Body of pancreas (tissue), 4 donors: ENCODE data around the gene TBX18. TPM values are rescaled to one million over a fixed set of nuclear protein-coding genes. Genes with fewer than 3 reads are reported as not detected.

ENCODE experiments used
- ATAC-seq: fragments of 150-250 bp; one replicate; pipeline ENCODE4 v1.9.1; 2016
- DNase-seq, 4 donors: peaks; one replicate each; pipeline ENCODE4 v3.0.0-alpha.2; 2019
- H3K27ac ChIP-seq, 4 donors: fragments of 200-600 bp; sonication (generic); 1 replicate in 3 of 4; 2 replicates in 1 of 4; pipeline versions ENCODE4 v1.5.1 to v1.6.1; 2016 to 2019; ENCODE audit warnings: mild to moderate bottlenecking in 1 of 4, mixed read lengths in 1 of 4, moderate library complexity in 1 of 4
- H3K27me3 ChIP-seq, 2 donors: fragments of 200-600 bp; sonication (generic); one replicate each; pipeline ENCODE4 v1.6.0; 2016; ENCODE audit warnings: mild to moderate bottlenecking in 1 of 2
- H3K36me3 ChIP-seq, 2 donors: fragments of 200-600 bp; sonication (generic); replicated peaks in 1 of 2; 2 replicates each; pipeline ENCODE4 v1.5.1; 2016; ENCODE audit warnings: low read depth in 2 of 2; ENCODE audit not compliant: insufficient read depth in 1 of 2
- H3K4me1 ChIP-seq: fragments of 200-600 bp; sonication (generic); one replicate; pipeline ENCODE4 v1.6.0; 2016
- H3K4me3 ChIP-seq, 2 donors: fragments of 200-600 bp; sonication (generic); 1 replicate in 1 of 2; 2 replicates in 1 of 2; pipeline ENCODE4 v1.5.1; 2016 to 2019
- H3K9me3 ChIP-seq, 3 donors: fragments of 200-600 bp; sonication (generic); 1 replicate in 2 of 3; 2 replicates in 1 of 3; pipeline ENCODE4 v1.5.1; 2016
- CTCF ChIP-seq, 7 experiments: fragments of 450-650 bp in 4 of 7; fragments of 200-600 bp in 3 of 7; sonication (generic) in 3 of 7; IDR thresholded peaks; one replicate each; pipeline ENCODE4 v1.5.1; 2016 to 2019; ENCODE audit warnings: antibody characterized with exemption in 7 of 7
- POLR2A ChIP-seq, 3 donors: fragments of 450-650 bp; IDR thresholded peaks; one replicate each; pipeline ENCODE4 v1.6.1; 2016; ENCODE audit warnings: antibody characterized with exemption in 3 of 3, mild to moderate bottlenecking in 2 of 3
- WGBS, 2 donors: methylation state at CpG; one replicate each; pipeline ENCODE4 v1.1.5; 2017; 5-methylcytosine and 5-hydroxymethylcytosine counted together
- intact Hi-C: fragments of 100-400 bp; cut with DNase I; formaldehyde crosslinking; loops from one replicate; pipeline ENCODE4 v1.15.1; 2023
- total RNA-seq, 2 donors: library from RNA; depleted of rRNA; stranded (reverse); fragments of >200 nt; gene quantifications; one replicate each; pipeline ENCODE4 v1.1.0, GENCODE V29; 2016

Gene TBX18
- total RNA-seq, 2 donors from 2014 or later: 0.52 to 2.0 TPM

GRCh38 chr6:84667252-84668213, 96.9 kb downstream of the TBX18 start:
- 62 to 72% methylated on average over 5 of the region's 5 CpGs for WGBS, 2 donors
- no peak overlapping the region for H3K27ac ChIP-seq

DNA sequence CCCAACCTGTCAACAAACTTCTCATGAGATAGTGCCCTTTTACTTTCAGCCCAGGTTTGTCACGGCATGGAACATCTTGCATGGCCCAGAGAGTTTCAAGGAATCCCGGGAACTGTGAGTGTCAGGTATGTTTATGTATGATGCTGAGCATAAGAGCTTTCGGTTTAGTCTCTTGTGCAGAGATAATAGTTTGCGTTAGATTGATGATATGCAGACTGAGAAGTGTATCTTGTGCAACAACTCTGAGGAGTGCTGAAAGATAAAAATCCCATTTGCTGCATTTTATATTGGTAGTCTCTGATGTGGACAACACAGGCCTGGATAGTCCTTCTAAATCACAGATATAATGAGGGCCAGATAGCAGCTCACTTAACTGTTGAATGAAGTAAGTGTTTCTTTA, 99.0 kb downstream of the TBX18 start:
- H3K4me3 ChIP-seq: no peak overlapping the region
- no peak overlapping the region for H3K27ac ChIP-seq
- DNase-seq (no peak), ATAC-seq (no peak)
- no peaks in the 10 kb centered on the region for H3K36me3 ChIP-seq
- TF ChIP-seq POLR2A (IDR thresholded peaks at IDR 0.05) (no peak), CTCF (IDR thresholded peaks at IDR 0.05) (no peak)
- 61 to 67% methylated on average over 4 of the region's 4 CpGs for WGBS, 2 donors
- intact Hi-C loops: no loop called here
- H3K27me3 ChIP-seq: no peaks in the 10 kb centered on the region
- H3K9me3 ChIP-seq: no peaks in the 10 kb centered on the region
- H3K4me1 ChIP-seq: no peaks in the 10 kb centered on the region

More at GRCh38 chr6:84667252-84668213, 96.9 kb downstream of the TBX18 start:
- DNase-seq (no peak), ATAC-seq (no peak)
- no peaks in the 10 kb centered on the region for H3K9me3 ChIP-seq
- intact Hi-C loops: no loop called here
- no peaks in the 10 kb centered on the region for H3K27me3 ChIP-seq
- no peak for TF ChIP-seq POLR2A (IDR thresholded peaks at IDR 0.05)
- TF ChIP-seq CTCF (IDR thresholded peaks at IDR 0.05): no peak
- no peaks in the 10 kb centered on the region for H3K4me1 ChIP-seq
- H3K4me3 ChIP-seq: no peak overlapping the region
- H3K36me3 ChIP-seq: no peaks in the 10 kb centered on the region

- TF ChIP-seq CTCF (IDR thresholded peaks at IDR 0.05) (no peak), POLR2A (IDR thresholded peaks at IDR 0.05) (no peak)
- Histone ChIP-seq H3K27me3 (no peaks in the 10 kb centered on the region), H3K27ac (no peak overlapping the region), H3K36me3 (no peaks in the 10 kb centered on the region), H3K4me3 (no peak overlapping the region), H3K4me1 (no peaks in the 10 kb centered on the region), H3K9me3 (no peaks in the 10 kb centered on the region)
- intact Hi-C loops: no loop called here
- 23 to 37% methylated on average over 2 of the region's 2 CpGs for WGBS, 2 donors
- no peak for ATAC-seq
- no peak for DNase-seq
Observed at GRCh38 chr6:84663866-84664265, 100.5 kb downstream of the TBX18 start.

DNA sequence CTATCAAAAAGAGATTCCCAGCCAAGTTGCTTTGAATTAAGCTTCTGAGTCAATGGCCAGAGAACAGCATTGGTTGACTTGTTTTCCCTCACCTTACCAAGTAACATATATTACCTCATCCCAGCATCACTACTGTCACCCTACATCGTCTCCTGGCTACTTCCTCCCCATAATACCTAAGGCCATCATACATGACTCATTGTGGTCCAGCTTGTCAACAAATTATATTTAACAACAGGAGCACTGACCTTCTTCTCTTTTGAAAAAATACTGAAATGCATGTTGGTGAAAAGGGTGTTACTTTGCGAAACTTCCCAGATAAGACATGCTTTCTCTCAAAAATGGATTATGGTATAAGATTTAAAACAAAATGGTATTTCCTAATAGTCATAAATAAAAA, 106.9 kb downstream of the TBX18 start:
- no peaks in the 10 kb centered on the region for H3K9me3 ChIP-seq
- no peaks in the 10 kb centered on the region for H3K27me3 ChIP-seq
- H3K36me3 ChIP-seq: no peaks in the 10 kb centered on the region
- H3K27ac ChIP-seq: no peak overlapping the region
- no peak for TF ChIP-seq POLR2A (IDR thresholded peaks at IDR 0.05)
- TF ChIP-seq CTCF (IDR thresholded peaks at IDR 0.05): no peak
- no peaks in the 10 kb centered on the region for H3K4me1 ChIP-seq
- 59 to 63% methylated on average over 2 of the region's 2 CpGs for WGBS, 2 donors
- DNase-seq: no peak
- no peak overlapping the region for H3K4me3 ChIP-seq
- ATAC-seq: no peak
- intact Hi-C loops: no loop called here
